Endothelial cell (in vitro differentiated cells): Measurements from ENCODE around the gene RARS1. TPM values are rescaled to one million over a fixed set of nuclear protein-coding genes. Genes with fewer than 3 reads are reported as not detected.

ENCODE experiments used
- DNase-seq: peaks from one replicate; pipeline ENCODE4 v3.0.0; 2021; ENCODE audit warnings: low spot score
- H3K27ac Mint-ChIP-seq: one replicate; pipeline ENCODE4 v1.8.0; 2021; ENCODE audit warnings: mixed read lengths, inconsistent platforms; ENCODE audit not compliant: unreplicated experiment
- H3K27me3 Mint-ChIP-seq: one replicate; pipeline ENCODE4 v1.8.0; 2021; ENCODE audit warnings: mild to moderate bottlenecking, moderate library complexity, mixed read lengths, inconsistent platforms; ENCODE audit not compliant: unreplicated experiment
- H3K36me3 Mint-ChIP-seq: one replicate; pipeline ENCODE4 v1.8.0; 2021; ENCODE audit warnings: mild to moderate bottlenecking, low read depth, mixed read lengths, inconsistent platforms; ENCODE audit not compliant: unreplicated experiment
- H3K4me1 Mint-ChIP-seq: one replicate; pipeline ENCODE4 v1.8.0; 2021; ENCODE audit warnings: mild to moderate bottlenecking, mixed read lengths, inconsistent platforms; ENCODE audit not compliant: unreplicated experiment
- H3K4me3 Mint-ChIP-seq: one replicate; pipeline ENCODE4 v1.8.0; 2021; ENCODE audit warnings: mild to moderate bottlenecking, mixed read lengths, inconsistent platforms; ENCODE audit not compliant: unreplicated experiment
- H3K9me3 Mint-ChIP-seq: one replicate; pipeline ENCODE4 v1.8.0; 2021; ENCODE audit warnings: mixed read lengths, inconsistent platforms; ENCODE audit not compliant: unreplicated experiment
- total RNA-seq: library from RNA; stranded (reverse); fragmentation: NEBNext Ultra II Directional; extraction: Animal tissue kit (Norgen Biotek cat#: 25700); gene quantifications from one replicate; pipeline ENCODE4 v1.2.1, GENCODE V29; 2021; ENCODE audit not compliant: unreplicated experiment
- TF ChIP-seq, protein P1 (sequence below): fragments of 200-600 bp; sonication (generic); IDR thresholded peaks from one replicate; pipeline ENCODE4 v1.5.0; 2021; ENCODE audit warnings: antibody characterized with exemption; ENCODE audit not compliant: unreplicated experiment

The RARS1 gene
- total RNA-seq, 1 donor from 2014 or later: 88.5 TPM

DNA sequence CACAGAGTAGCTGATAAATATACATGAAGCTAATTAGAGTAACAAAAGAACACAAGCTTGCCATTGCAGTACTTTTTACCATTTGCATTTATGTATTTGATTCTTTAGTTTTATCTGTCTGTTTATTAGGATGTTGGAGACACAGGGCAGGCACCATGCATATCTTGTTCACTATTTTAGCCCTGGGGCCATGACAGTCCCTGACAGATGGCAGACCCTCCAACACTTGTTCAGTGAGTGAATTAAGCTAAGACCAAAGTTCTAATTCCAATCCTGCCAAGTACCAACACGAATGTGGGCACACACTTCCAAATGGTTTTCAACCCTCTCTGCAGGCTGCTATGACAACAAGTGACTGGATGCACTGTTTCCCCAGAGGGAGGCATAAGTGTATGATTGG, 12.0 kb upstream of the RARS1 start:
- no peak for DNase-seq
- Mint-ChIP-seq H3K27me3 (no peaks in the 10 kb centered on the region), H3K9me3 (no peaks in the 10 kb centered on the region), H3K36me3 (no peaks in the 10 kb centered on the region), H3K27ac (no peak overlapping the region), H3K4me3 (no peak overlapping the region), H3K4me1 (peaks cover 2% of the 10 kb centered on the region)
- TF ChIP-seq, protein P1, sequence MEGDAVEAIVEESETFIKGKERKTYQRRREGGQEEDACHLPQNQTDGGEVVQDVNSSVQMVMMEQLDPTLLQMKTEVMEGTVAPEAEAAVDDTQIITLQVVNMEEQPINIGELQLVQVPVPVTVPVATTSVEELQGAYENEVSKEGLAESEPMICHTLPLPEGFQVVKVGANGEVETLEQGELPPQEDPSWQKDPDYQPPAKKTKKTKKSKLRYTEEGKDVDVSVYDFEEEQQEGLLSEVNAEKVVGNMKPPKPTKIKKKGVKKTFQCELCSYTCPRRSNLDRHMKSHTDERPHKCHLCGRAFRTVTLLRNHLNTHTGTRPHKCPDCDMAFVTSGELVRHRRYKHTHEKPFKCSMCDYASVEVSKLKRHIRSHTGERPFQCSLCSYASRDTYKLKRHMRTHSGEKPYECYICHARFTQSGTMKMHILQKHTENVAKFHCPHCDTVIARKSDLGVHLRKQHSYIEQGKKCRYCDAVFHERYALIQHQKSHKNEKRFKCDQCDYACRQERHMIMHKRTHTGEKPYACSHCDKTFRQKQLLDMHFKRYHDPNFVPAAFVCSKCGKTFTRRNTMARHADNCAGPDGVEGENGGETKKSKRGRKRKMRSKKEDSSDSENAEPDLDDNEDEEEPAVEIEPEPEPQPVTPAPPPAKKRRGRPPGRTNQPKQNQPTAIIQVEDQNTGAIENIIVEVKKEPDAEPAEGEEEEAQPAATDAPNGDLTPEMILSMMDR: no peak

DNA sequence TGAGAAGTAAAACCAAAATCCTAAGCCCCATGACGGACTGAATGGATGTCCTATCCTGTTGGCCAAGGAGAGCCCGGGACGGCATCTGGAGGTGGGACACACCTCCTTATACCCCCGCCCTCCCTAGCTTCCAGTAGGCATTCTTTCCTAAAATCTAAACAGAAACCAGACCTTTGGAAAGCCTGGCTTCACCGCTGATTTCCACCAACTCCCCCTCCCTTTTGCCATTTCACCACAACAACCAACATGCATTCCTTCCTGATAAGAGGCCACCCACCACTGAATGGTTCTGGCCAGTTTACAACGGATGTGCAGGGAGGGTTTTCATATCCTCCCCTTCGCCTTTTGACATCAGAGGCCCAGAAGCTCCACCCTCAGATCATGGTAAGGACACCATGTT, 9.2 kb upstream of the RARS1 start:
- H3K27ac Mint-ChIP-seq: no peak overlapping the region
- TF ChIP-seq, protein P1: no peak
- H3K27me3 Mint-ChIP-seq: no peaks in the 10 kb centered on the region
- no peak for DNase-seq
- no peaks in the 10 kb centered on the region for H3K9me3 Mint-ChIP-seq
- H3K4me1 Mint-ChIP-seq: peaks cover 2% of the 10 kb centered on the region
- H3K4me3 Mint-ChIP-seq: no peak overlapping the region
- H3K36me3 Mint-ChIP-seq: no peaks in the 10 kb centered on the region

DNA sequence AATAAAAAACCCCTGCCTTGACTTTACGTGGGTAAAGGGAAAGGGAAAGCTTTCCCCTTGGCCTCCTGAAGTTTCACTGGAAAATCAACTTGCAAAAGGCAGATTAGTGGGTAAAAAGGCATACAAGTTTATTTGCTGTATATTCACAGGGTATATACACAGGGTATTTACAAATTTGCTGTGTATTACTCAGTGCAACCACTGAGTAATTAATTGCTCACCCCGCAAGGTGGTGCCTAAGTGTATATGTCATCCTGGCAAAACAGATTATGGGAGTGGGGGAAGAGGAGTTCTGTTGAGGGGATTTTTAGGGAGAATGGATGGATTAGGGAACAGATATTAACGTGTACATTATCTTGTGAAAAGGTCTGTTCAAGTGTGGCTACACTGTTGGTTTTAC, 7.1 kb upstream of the RARS1 start:
- Mint-ChIP-seq H3K4me3 (no peak overlapping the region), H3K27ac (no peak overlapping the region), H3K27me3 (no peaks in the 10 kb centered on the region), H3K36me3 (no peaks in the 10 kb centered on the region), H3K4me1 (no peaks in the 10 kb centered on the region), H3K9me3 (no peaks in the 10 kb centered on the region)
- DNase-seq: no peak
- TF ChIP-seq, protein P1: no peak

DNA sequence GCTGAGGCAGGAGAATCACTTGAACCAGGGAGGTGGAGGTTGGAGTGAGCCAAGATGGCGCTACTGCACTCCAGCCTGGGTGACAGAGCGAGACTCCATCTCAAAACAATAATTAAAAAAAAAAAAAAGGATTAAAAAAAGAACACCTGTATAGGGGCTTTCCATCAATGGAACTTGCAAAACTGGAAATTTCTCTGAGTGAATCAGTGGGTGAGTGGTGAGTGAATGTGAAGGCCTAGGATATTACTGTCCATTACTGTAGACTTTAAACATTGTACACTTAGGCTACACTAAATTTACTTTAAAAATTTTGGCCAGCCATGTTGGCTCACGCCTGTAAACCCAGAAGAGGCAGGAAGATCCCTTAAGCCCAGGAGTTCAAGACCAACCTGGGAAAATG, 5.7 kb upstream of the RARS1 start:
- Mint-ChIP-seq H3K4me1 (no peaks in the 10 kb centered on the region), H3K9me3 (no peaks in the 10 kb centered on the region), H3K36me3 (no peaks in the 10 kb centered on the region), H3K27me3 (no peaks in the 10 kb centered on the region), H3K27ac (no peak overlapping the region), H3K4me3 (no peak overlapping the region)
- TF ChIP-seq, protein P1: no peak
- DNase-seq: no peak

DNA sequence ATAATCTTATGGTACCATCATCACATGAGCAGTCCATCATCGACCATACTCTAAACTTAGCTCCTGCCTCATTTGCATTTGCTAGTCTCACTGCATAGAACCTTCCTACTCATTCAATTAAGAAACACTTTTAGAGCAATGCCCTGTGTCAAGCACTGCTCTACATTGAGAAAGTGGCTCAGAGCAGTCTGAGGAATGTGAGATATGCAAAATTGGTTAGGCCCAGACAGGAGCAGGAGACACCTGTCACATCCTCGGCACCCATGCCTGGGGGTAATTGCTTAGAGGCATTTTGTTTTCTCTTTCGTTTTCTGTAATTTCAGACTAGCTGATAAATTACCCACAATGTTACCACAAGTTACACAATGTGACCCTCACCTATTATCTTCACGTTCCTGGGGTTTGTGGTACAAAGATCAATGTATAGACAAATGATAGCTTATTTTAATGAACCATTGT, 4.9 kb upstream of the RARS1 start:
- no peak overlapping the region for H3K27ac Mint-ChIP-seq
- no peak overlapping the region for H3K4me3 Mint-ChIP-seq
- DNase-seq: no peak
- no peaks in the 10 kb centered on the region for H3K27me3 Mint-ChIP-seq
- H3K36me3 Mint-ChIP-seq: peaks cover 4% of the 10 kb centered on the region
- no peaks in the 10 kb centered on the region for H3K9me3 Mint-ChIP-seq
- TF ChIP-seq, protein P1: no peak
- peaks cover 4% of the 10 kb centered on the region for H3K4me1 Mint-ChIP-seq
